Endothelial cell of umbilical vein (primary cell): ENCODE results near the gene FAM135A. TPM values are rescaled to one million over a fixed set of nuclear protein-coding genes. Genes with fewer than 3 reads are reported as not detected.

Experiments
- BruUV-seq: library from RNA; stranded (reverse); fragments of 400-500 nt; replicated peaks from 2 replicates; lab custom pipeline; 2021; lab: Mats Ljungman, UMichigan
- CTCF ChIA-PET: fragments of 300-600, 350-600 bp; sonication (Branson Sonifier 250); formaldehyde crosslinking; loops from one replicate; lab custom pipeline; 2021; ENCODE audit warnings: antibody characterized with exemption, inconsistent platforms; lab: Charles Lee
- POLR2A ChIA-PET: fragments of 300-600, 350-600 bp; sonication (Branson Sonifier 250); formaldehyde crosslinking; loops from one replicate; lab custom pipeline; 2021; ENCODE audit warnings: antibody characterized with exemption, inconsistent platforms; lab: Charles Lee
- DNase-seq: peaks from one replicate; pipeline ENCODE4 v3.0.0-alpha.2; 2011; ENCODE audit warnings: low read depth, low spot score
- FAIRE-seq: peaks from 2 replicates; lab custom pipeline; 2011; peaks lifted over from hg19 to GRCh38; lab: Jason Lieb, UNC
- H2AFZ ChIP-seq: 2 replicates; pipeline ENCODE4 v1.6.0; 2012; ENCODE audit warnings: low read depth, low read length, control low read depth, inconsistent platforms
- H3K27ac ChIP-seq: 2 replicates; pipeline ENCODE4 v1.5.1; 2011; ENCODE audit warnings: low read depth, mild to moderate bottlenecking, control low read depth, low read length, moderate library complexity; ENCODE audit not compliant: insufficient read depth
- H3K27me3 ChIP-seq, 2 experiments: 2 replicates each; pipeline versions ENCODE4 v1.6.0 to v1.6.1; 2011; ENCODE audit warnings: low read length in 2 of 2, mixed read lengths in 1 of 2; ENCODE audit not compliant: control insufficient read depth in 2 of 2, insufficient read depth in 2 of 2
- H3K36me3 ChIP-seq, 2 experiments: 2 replicates in 1 of 2; 3 replicates in 1 of 2; pipeline ENCODE4 v1.5.1; 2011; ENCODE audit warnings: low read length in 2 of 2, mild to moderate bottlenecking in 1 of 2, moderate library complexity in 1 of 2; ENCODE audit not compliant: control insufficient read depth in 2 of 2, insufficient read depth in 2 of 2; ENCODE audit errors: extremely low read depth in 1 of 2
- H3K4me1 ChIP-seq: 3 replicates; pipeline ENCODE4 v1.5.1; 2011; ENCODE audit warnings: mild to moderate bottlenecking, low read length; ENCODE audit not compliant: control insufficient read depth, insufficient read depth; ENCODE audit errors: extremely low read depth
- H3K4me2 ChIP-seq: 2 replicates; pipeline ENCODE4 v1.6.1; 2011; ENCODE audit warnings: low read length, control low read depth, mixed read lengths; ENCODE audit not compliant: insufficient read depth
- H3K4me3 ChIP-seq, 3 experiments: fragments of 200-600 bp in 1 of 3; sonication (generic), shearing (Covaris generic) in 1 of 3; replicated peaks in 1 of 3; 2 replicates each; pipeline ENCODE4 v1.5.1; 2011 to 2016; ENCODE audit warnings: control low read depth in 3 of 3, low read length in 3 of 3, mild to moderate bottlenecking in 2 of 3, inconsistent platforms in 1 of 3, low read depth in 1 of 3, moderate library complexity in 1 of 3; ENCODE audit not compliant: insufficient read depth in 1 of 3
- H3K79me2 ChIP-seq: 2 replicates; pipeline ENCODE4 v1.6.0; 2012; ENCODE audit warnings: low read length, inconsistent platforms; ENCODE audit not compliant: control insufficient read depth, insufficient read depth
- H3K9ac ChIP-seq: replicated peaks from 2 replicates; pipeline ENCODE3; 2011; ENCODE audit warnings: low read length, control low read depth; ENCODE audit not compliant: insufficient read depth; ENCODE audit errors: extremely low read depth
- H3K9me1 ChIP-seq: replicated peaks from 3 replicates; pipeline ENCODE4 v1.6.0; 2011; ENCODE audit warnings: mild to moderate bottlenecking, low read length; ENCODE audit not compliant: control insufficient read depth, insufficient read depth; ENCODE audit errors: extremely low read depth
- H3K9me3 ChIP-seq: replicated peaks from 2 replicates; pipeline ENCODE4 v1.5.1; 2012; ENCODE audit warnings: low read length, inconsistent platforms; ENCODE audit not compliant: control insufficient read depth, insufficient read depth
- H4K20me1 ChIP-seq: replicated peaks from 2 replicates; pipeline ENCODE3; 2011; ENCODE audit warnings: mild to moderate bottlenecking, low read length; ENCODE audit not compliant: control insufficient read depth, insufficient read depth; ENCODE audit errors: extremely low read depth
- CTCF ChIP-seq, 2 donors: IDR thresholded peaks; 1 replicate in 1 of 2; 2 replicates in 1 of 2; pipeline ENCODE4 v1.5.1; 2011; ENCODE audit warnings: low read length in 2 of 2, mild to moderate bottlenecking in 2 of 2, moderate library complexity in 2 of 2, control low read depth in 1 of 2, inconsistent platforms in 1 of 2, low read depth in 1 of 2; ENCODE audit not compliant: insufficient read depth in 1 of 2; ENCODE audit errors: extremely low read depth in 1 of 2
- EZH2 ChIP-seq: IDR thresholded peaks from 2 replicates; pipeline ENCODE4 v1.6.1; 2012; ENCODE audit warnings: borderline replicate concordance, low read depth, mild to moderate bottlenecking, moderate library complexity, low read length, inconsistent platforms; ENCODE audit not compliant: severe bottlenecking
- FOS ChIP-seq: IDR thresholded peaks from 2 replicates; pipeline ENCODE4 v1.6.1; 2011; ENCODE audit warnings: mild to moderate bottlenecking, low read length, moderate library complexity, borderline replicate concordance; ENCODE audit not compliant: insufficient read depth
- MAX ChIP-seq: IDR thresholded peaks from 2 replicates; pipeline ENCODE4 v1.6.1; 2011; ENCODE audit not compliant: insufficient read depth, insufficient read length
- MYC ChIP-seq: IDR thresholded peaks from one replicate; pipeline ENCODE4 v1.6.1; 2011; ENCODE audit warnings: mild to moderate bottlenecking, low read depth, low read length
- POLR2AphosphoS5 ChIP-seq: IDR thresholded peaks from 2 replicates; pipeline ENCODE4 v1.6.1; 2012; ENCODE audit warnings: low read depth, mild to moderate bottlenecking, control low read depth, low read length, moderate library complexity; ENCODE audit not compliant: insufficient read depth
- dilution Hi-C: fragments of 300-500 bp; cut with MboI; formaldehyde crosslinking; loops from one replicate; pipeline ENCODE4 v1.15.0; 2019; ENCODE audit warnings: low sequenced_read_pairs; ENCODE audit not compliant: extremely low pct_ligation_motif_present
- intact Hi-C: fragments of 100-400 bp; cut with micrococcal nuclease; formaldehyde crosslinking; loops from one replicate; pipeline ENCODE4 v1.10.0; 2022
- polyA plus RNA-seq, 4 experiments: library from polyadenylated mRNA; depleted of rRNA in 3 of 4; stranded (reverse) in 3 of 4; unstranded in 1 of 4; fragments of >200 nt; gene quantifications; 2 replicates each; pipeline versions ENCODE4 v1.2.1 to v1.2.3, GENCODE V29; 2011 to 2012; ENCODE audit warnings: missing spikeins in 1 of 4
- total RNA-seq: library from RNA; stranded (reverse); gene quantifications from 2 replicates; pipeline ENCODE4 v1.2.3, GENCODE V29; 2021

The FAM135A gene
- total and polyA plus RNA-seq, 2 donors (not counting 3 experiments of a cell fraction or from before 2014, with no cell fraction given) = 3.7 to 9.6 TPM

DNA sequence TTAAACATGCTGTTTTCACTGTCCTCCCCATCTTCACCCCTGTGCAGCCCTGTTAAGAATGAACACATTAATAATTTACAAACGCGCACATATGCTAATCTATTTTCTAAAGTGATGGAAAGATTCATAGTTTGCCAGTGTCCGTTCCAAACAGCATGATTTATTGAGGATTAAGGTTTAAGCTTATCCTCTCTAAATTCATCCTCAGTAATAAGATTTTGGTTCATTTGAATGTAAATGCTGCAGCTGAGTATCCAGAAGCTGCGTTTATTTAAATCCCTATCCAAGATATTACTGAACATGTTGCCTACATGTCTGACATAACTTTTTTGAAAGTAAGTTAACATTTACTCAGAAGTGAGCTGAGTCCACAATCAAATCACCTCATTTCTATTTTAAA is 42.8 kb upstream of the FAM135A start:
- FAIRE-seq (no peak), DNase-seq (no peak)
- CTCF ChIA-PET = interaction anchor here (0.6 to 6.4 kb wide), 13 partner anchors 9 to 473 kb away, joined by 3 to 135 read pairs (median 9); partner anchors contain the start of gene SMAP1
- Histone ChIP-seq H3K36me3 (no peaks in the 10 kb centered on the region), H4K20me1 (no peaks in the 10 kb centered on the region), H2AFZ (no peak overlapping the region), H3K4me3 (no peak overlapping the region), H3K27me3 (peaks cover 7 to 24% of the 10 kb centered on the region in 2 experiments), H3K9ac (no peak overlapping the region), H3K4me2 (no peak overlapping the region), H3K27ac (no peak overlapping the region), H3K9me1 (no peaks in the 10 kb centered on the region), H3K79me2 (no peaks in the 10 kb centered on the region), H3K9me3 (no peaks in the 10 kb centered on the region), H3K4me1 (no peaks in the 10 kb centered on the region)
- intact Hi-C loops = loop anchor here (10.0 kb wide), 1 partner anchor 514 kb away; no protein-coding TSS in a partner anchor
- no peak for TF ChIP-seq CTCF (IDR thresholded peaks at IDR 0.05; ENCODE audit: extremely low read depth in 1 of 2, insufficient read depth in 1 of 2, low read depth in 1 of 2, low read length in 2 of 2)
- TF ChIP-seq MYC = no peak
- TF ChIP-seq FOS = no peak
- TF ChIP-seq EZH2 = no peak
- no peak for TF ChIP-seq MAX
- no peak for TF ChIP-seq POLR2AphosphoS5
- dilution Hi-C loops = no loop called here
- POLR2A ChIA-PET = no interaction called here
- BruUV-seq = no TSS peak
